GM12874 (cell line): Measurements from ENCODE around the gene WDR88.

Source experiments
- TF ChIP-seq, protein P1 (sequence below): IDR thresholded peaks from 2 replicates; pipeline ENCODE4 v1.5.1; 2011; ENCODE audit warnings: low read depth, mild to moderate bottlenecking, control low read depth, low read length, moderate library complexity; ENCODE audit not compliant: insufficient read depth

Gene WDR88

DNA sequence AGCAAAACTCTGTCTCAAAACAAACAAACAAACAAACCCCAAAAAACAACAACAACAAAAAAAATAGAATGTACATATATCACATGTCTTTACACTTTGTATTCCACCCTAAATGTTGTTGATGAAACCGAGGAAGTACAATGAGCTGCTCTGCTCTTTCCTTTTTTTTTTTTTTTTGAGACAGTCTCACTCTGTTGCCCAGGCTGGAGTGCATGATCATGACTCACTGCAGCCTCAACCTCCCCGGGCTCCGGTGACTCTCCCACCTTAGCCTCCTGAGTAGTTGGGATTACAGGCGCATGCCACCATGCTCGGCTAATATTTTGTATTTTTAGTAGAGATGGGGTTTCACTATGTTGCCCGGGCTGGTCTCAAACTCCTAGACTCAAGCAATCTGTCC is 31.6 kb downstream of the WDR88 start:
- TF ChIP-seq, protein P1, sequence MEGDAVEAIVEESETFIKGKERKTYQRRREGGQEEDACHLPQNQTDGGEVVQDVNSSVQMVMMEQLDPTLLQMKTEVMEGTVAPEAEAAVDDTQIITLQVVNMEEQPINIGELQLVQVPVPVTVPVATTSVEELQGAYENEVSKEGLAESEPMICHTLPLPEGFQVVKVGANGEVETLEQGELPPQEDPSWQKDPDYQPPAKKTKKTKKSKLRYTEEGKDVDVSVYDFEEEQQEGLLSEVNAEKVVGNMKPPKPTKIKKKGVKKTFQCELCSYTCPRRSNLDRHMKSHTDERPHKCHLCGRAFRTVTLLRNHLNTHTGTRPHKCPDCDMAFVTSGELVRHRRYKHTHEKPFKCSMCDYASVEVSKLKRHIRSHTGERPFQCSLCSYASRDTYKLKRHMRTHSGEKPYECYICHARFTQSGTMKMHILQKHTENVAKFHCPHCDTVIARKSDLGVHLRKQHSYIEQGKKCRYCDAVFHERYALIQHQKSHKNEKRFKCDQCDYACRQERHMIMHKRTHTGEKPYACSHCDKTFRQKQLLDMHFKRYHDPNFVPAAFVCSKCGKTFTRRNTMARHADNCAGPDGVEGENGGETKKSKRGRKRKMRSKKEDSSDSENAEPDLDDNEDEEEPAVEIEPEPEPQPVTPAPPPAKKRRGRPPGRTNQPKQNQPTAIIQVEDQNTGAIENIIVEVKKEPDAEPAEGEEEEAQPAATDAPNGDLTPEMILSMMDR: no peak

DNA sequence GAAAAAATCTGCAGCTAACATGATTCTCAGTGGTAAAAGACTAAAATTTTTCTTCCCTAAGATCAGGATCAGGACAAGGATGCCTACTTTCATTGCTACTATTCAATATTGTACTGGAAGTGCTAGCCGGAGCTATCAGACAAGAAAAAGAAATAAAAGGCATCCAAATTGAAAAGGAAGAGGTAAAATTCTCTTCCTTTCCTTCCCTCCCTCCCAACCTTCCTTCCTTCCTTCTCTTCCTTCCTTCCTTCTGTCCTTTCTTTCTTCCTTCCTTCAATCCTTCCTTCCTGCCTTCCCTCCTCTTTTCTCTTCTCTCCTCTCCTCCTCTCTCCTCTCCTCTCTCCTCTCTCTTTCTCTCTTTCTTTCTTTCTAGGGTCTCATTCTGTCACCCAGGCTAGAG is 35.5 kb downstream of the WDR88 start:
- TF ChIP-seq, protein P1: no peak

DNA sequence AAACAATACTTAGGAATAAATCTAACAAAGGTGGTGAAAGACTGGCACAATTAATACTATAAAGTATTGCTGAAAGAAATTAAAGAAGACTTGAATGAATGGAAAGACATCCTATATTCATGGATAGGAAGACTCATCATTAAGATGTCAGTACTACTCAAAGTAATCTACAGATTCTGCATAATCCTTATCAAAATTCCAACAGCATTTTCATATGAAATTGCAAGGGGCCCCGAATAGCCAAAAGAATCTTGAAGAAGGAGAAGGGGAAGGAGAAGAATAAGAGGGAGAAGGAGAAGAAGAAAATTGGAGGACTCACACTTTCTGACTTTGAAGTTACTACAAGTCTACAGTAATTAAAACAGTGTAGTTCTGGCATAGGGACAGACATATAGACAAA is 36.6 kb downstream of the WDR88 start:
- TF ChIP-seq, protein P1: no peak

DNA sequence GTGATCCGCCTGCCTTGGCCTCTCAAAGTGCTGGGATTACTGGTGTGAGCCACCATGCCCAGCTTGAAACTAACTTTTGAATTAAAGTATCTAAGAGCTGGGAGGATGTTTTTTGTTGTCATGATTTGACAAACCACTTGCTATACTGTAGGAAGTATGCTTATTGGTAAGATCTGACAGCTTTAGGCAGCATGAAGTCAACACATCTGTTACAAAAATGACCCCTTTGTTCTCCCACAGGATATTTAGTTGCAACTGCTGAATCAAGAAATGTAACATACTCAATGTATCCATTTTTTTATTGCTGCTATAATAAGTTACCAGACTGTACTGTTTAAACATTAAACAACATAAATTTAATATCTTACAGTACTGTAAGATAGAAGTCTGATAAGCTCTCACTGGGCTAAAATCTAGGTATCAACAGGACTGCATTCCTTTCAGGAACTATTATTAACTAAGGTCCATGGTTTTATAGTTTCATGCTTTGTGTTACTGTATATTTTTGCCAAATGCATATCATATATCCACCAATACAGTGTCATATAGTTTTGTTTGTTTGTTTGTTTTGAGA is 39.4 kb downstream of the WDR88 start:
- TF ChIP-seq, protein P1: no peak

DNA sequence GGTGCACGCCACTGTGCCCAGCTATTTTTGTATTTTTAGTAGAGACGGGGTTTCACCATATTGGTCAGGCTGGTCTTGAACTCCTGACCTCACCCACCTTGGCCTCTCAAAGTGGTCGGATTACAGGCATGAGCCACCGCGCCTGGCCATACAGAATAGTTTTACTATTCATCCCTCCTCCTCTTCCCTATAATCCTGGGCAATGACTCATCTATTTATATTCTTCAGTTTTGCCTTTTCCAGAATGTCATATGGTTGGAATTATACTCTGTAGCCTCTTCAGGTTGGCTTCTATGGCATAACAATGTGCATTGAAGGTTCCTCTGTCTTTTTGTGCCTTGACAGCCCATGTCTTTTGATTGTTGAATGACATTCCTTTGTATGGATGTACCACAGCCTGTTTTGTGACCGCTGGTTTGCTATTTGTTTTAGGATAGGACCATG is 40.0 kb downstream of the WDR88 start:
- TF ChIP-seq, protein P1: no peak

DNA sequence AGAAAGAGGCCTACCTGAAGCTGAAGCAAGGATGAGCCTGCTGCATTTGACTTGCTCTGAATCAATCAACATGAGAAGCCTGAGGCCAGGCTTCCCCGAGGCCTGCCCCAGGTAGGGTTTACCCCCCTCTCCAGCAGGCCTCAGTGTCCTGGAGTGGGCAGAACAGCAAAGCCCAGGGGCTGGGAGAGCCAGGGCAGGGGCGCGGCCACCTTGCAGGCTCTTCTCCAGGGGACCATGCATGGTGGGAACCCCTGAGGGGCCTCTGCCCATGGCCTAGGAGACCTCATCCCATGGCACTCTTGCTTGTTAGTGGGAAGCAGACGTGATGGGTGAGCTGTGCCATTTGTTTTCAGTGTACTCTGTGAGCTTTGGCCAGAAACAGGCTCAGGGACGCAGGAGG is 42.3 kb downstream of the WDR88 start:
- TF ChIP-seq, protein P1: no peak

DNA sequence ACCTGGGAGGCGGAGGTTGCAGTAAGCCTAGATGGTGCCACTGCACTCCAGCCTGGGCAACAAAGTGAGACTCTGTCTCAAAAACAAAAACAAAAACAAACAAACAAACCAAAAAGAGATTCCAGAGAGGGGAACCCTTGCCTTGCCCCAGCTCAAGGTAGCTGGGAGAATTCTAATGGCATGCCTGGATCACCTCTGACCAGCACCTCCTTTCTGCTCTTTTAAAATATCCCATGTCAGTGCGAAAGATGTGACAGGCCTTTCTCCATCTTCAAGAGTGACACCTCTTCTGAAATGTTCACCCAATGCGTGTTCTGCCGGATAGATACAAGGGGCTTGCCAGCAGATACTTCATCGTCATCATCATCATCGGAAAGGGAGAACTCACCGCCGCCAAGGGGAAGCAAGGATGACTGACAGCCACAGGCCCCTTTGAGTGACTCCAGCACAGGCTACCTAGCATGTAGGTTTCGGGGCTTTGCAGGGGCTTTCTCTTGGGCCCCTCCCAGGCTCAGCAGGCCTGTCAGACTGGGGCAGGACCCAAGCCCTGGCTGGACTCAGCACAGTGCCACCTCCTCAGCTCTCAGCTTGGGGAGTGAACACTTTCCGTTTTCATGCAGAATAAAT is 43.4 kb downstream of the WDR88 start:
- TF ChIP-seq, protein P1: no peak
